ENCODE results near the gene CLMN. TPM values are rescaled to one million over a fixed set of nuclear protein-coding genes. Genes with fewer than 3 reads are reported as not detected.

Gene CLMN
- total RNA-seq, 1 donor from 2014 or later = 7.7 TPM

- Mint-ChIP-seq H3K4me1 (no peaks in the 10 kb centered on the region), H3K27me3 (ENCODE audit: low read depth) (no peaks in the 10 kb centered on the region), H3K9me3 (peaks cover 3% of the 10 kb centered on the region), H3K27ac (ENCODE audit: unreplicated experiment) (peak overlapping the region; percentile 35), H3K4me3 (no peak overlapping the region), H3K36me3 (ENCODE audit: low read depth) (no peaks in the 10 kb centered on the region)
- TF ChIP-seq, protein P1, sequence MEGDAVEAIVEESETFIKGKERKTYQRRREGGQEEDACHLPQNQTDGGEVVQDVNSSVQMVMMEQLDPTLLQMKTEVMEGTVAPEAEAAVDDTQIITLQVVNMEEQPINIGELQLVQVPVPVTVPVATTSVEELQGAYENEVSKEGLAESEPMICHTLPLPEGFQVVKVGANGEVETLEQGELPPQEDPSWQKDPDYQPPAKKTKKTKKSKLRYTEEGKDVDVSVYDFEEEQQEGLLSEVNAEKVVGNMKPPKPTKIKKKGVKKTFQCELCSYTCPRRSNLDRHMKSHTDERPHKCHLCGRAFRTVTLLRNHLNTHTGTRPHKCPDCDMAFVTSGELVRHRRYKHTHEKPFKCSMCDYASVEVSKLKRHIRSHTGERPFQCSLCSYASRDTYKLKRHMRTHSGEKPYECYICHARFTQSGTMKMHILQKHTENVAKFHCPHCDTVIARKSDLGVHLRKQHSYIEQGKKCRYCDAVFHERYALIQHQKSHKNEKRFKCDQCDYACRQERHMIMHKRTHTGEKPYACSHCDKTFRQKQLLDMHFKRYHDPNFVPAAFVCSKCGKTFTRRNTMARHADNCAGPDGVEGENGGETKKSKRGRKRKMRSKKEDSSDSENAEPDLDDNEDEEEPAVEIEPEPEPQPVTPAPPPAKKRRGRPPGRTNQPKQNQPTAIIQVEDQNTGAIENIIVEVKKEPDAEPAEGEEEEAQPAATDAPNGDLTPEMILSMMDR (conservative IDR thresholded peaks at IDR 0.05) = no peak
- DNase-seq (ENCODE audit: low read depth, low spot score) = no peak
Measured at GRCh38 chr14:95331708-95332408, 12.2 kb upstream of the CLMN start.

- Mint-ChIP-seq H3K27ac (ENCODE audit: unreplicated experiment) (no peak overlapping the region), H3K27me3 (ENCODE audit: low read depth) (no peaks in the 10 kb centered on the region), H3K4me1 (no peaks in the 10 kb centered on the region), H3K4me3 (no peak overlapping the region), H3K9me3 (peaks cover 3% of the 10 kb centered on the region), H3K36me3 (ENCODE audit: low read depth) (no peaks in the 10 kb centered on the region)
- DNase-seq (ENCODE audit: low read depth, low spot score) = no peak
- TF ChIP-seq, protein P1 (conservative IDR thresholded peaks at IDR 0.05) = no peak
Measured at GRCh38 chr14:95330591-95331370, 11.1 kb upstream of the CLMN start.

DNA sequence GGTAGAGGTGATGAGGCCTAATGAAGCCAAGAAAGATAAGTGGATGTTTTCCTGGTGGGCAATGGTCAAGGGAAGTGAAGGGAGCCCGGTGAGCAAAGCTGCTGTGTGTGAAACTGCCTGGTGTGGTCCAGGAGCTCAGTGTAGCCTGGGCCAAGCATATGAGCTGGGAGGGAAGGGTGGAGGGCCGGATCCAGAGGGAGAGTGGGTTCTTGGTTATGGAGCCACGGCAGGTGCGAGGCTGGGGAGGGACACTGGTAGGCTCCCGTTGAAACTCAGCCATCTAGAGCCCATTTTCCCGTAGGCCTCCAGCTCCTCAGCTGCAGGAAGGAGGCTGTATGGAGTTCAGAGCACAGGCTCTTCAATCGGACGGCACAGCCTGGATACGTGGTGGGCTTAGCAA lies 10.2 kb upstream of the CLMN start:
- TF ChIP-seq, protein P1 (conservative IDR thresholded peaks at IDR 0.05) = no peak

GRCh38 chr14:95328729-95329503 lies 9.2 kb upstream of the CLMN start:
- Mint-ChIP-seq H3K27ac (ENCODE audit: unreplicated experiment) (no peak overlapping the region), H3K36me3 (ENCODE audit: low read depth) (no peaks in the 10 kb centered on the region), H3K4me1 (no peaks in the 10 kb centered on the region), H3K9me3 (peaks cover 3% of the 10 kb centered on the region), H3K27me3 (ENCODE audit: low read depth) (no peaks in the 10 kb centered on the region), H3K4me3 (no peak overlapping the region)
- DNase-seq (ENCODE audit: low read depth, low spot score) = no peak
- TF ChIP-seq, protein P1 (conservative IDR thresholded peaks at IDR 0.05) = no peak

More for the DNA sequence above, 10.2 kb upstream of the CLMN start:
- no peak for DNase-seq (ENCODE audit: low read depth, low spot score)
- Mint-ChIP-seq H3K4me1 (no peaks in the 10 kb centered on the region), H3K36me3 (ENCODE audit: low read depth) (no peaks in the 10 kb centered on the region), H3K27ac (ENCODE audit: unreplicated experiment) (no peak overlapping the region), H3K27me3 (ENCODE audit: low read depth) (no peaks in the 10 kb centered on the region), H3K4me3 (no peak overlapping the region), H3K9me3 (peaks cover 3% of the 10 kb centered on the region)

DNA sequence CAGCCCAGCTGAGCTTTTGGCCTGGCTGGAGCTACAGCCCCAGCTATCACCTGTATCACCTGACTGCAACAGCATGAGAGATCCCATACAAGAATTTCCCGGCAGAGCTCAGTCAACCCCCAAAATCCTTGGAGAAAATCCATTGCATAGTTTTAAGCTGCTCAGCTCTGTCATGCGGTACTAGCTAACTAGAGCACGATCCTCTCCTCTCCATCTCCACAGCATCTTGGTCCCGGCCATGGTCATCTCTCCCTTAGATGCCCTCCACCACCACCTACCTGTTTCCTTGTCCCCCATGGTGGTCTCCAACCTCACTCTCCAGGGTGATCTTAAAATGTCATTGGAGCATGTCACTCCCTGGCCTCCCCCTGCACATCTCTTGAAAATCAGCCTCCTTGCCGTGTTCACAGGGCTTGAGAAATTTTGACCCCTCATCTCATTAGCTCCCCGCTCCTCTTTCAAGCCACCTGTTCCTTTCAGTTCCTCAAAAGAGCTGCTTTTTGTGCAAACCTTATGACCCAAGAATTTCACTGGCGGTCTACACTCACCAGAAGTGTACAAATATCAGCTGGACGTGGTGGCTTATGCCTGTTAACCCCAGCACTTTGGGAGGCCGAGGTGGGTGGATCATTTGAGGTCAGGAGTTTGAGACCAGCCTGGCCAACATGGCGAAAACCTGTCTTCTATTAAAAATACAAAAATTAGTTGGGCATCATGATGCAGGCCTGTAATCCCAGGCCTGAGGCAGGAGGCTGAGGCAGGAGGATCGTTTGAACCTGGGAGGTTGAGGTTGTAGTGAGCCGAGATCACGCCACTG lies 8.1 kb upstream of the CLMN start:
- no peaks in the 10 kb centered on the region for H3K4me1 Mint-ChIP-seq
- no peak for DNase-seq (ENCODE audit: low read depth, low spot score)
- H3K4me3 Mint-ChIP-seq = no peak overlapping the region
- TF ChIP-seq, protein P1 (conservative IDR thresholded peaks at IDR 0.05) = no peak
- no peaks in the 10 kb centered on the region for H3K27me3 Mint-ChIP-seq (ENCODE audit: low read depth)
- no peak overlapping the region for H3K27ac Mint-ChIP-seq (ENCODE audit: unreplicated experiment)
- H3K36me3 Mint-ChIP-seq (ENCODE audit: low read depth) = no peaks in the 10 kb centered on the region
- H3K9me3 Mint-ChIP-seq = peaks cover 3% of the 10 kb centered on the region
